Progenitor cell of endocrine pancreas (in vitro differentiated cells): ENCODE measurements around the gene PPP2R2B. TPM values are rescaled to one million over a fixed set of nuclear protein-coding genes. Genes with fewer than 3 reads are reported as not detected.

Experiments used
- DNase-seq: peaks from one replicate; pipeline ENCODE4 v3.0.0; 2021; ENCODE audit warnings: low spot score; ENCODE audit not compliant: unreplicated experiment
- H3K27ac Mint-ChIP-seq: 2 replicates; pipeline ENCODE4 v1.8.0; 2021; ENCODE audit warnings: mild to moderate bottlenecking, moderate library complexity, mixed read lengths
- H3K27me3 Mint-ChIP-seq: 2 replicates; pipeline ENCODE4 v1.8.0; 2021; ENCODE audit warnings: mixed read lengths
- H3K36me3 Mint-ChIP-seq: 2 replicates; pipeline ENCODE4 v1.8.0; 2022; ENCODE audit warnings: mixed read lengths; ENCODE audit not compliant: insufficient read depth
- H3K4me1 Mint-ChIP-seq: 2 replicates; pipeline ENCODE4 v1.8.0; 2021; ENCODE audit warnings: low read depth, mixed read lengths
- H3K4me3 Mint-ChIP-seq: 2 replicates; pipeline ENCODE4 v1.8.0; 2021; ENCODE audit warnings: low read depth, mild to moderate bottlenecking, moderate library complexity, mixed read lengths
- H3K9me3 Mint-ChIP-seq: 2 replicates; pipeline ENCODE4 v1.8.0; 2021; ENCODE audit warnings: low read depth, mixed read lengths
- total RNA-seq: library from RNA; stranded (reverse); gene quantifications from 2 replicates; pipeline ENCODE4 v1.2.1, GENCODE V29; 2021
- TF ChIP-seq, protein P1 (sequence below): fragments of 200-600 bp; sonication (generic); IDR thresholded peaks from one replicate; pipeline ENCODE4 v1.5.0; 2021; ENCODE audit warnings: antibody characterized with exemption, mild to moderate bottlenecking; ENCODE audit not compliant: unreplicated experiment

PPP2R2B gene
- total RNA-seq, 1 donor from 2014 or later = 1.8 TPM

DNA sequence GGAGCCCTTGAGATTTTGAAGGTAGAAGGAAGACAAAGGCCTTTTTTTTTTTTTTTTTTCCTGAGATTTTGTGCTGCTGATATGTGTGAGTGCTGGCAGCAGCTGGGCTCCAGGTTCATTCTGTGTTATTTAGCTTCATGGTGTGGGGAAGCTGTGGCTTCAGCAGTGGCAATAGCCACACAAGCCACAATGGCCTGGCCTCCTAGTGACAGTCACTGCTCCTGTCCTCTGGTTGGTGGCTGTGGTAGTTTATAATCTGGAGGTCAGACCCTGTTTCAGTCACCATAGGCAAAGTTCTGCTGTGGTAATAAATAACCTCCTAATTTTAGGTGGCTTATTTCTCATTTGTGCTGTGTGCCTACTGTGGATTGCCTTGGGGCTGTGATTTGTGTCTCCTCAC is 334.3 kb downstream of the PPP2R2B start:
- Mint-ChIP-seq H3K4me3 (no peak overlapping the region), H3K36me3 (no peaks in the 10 kb centered on the region), H3K4me1 (peaks cover 2% of the 10 kb centered on the region), H3K27me3 (peaks cover 17% of the 10 kb centered on the region), H3K9me3 (no peaks in the 10 kb centered on the region), H3K27ac (no peak overlapping the region)
- no peak for DNase-seq
- TF ChIP-seq, protein P1, sequence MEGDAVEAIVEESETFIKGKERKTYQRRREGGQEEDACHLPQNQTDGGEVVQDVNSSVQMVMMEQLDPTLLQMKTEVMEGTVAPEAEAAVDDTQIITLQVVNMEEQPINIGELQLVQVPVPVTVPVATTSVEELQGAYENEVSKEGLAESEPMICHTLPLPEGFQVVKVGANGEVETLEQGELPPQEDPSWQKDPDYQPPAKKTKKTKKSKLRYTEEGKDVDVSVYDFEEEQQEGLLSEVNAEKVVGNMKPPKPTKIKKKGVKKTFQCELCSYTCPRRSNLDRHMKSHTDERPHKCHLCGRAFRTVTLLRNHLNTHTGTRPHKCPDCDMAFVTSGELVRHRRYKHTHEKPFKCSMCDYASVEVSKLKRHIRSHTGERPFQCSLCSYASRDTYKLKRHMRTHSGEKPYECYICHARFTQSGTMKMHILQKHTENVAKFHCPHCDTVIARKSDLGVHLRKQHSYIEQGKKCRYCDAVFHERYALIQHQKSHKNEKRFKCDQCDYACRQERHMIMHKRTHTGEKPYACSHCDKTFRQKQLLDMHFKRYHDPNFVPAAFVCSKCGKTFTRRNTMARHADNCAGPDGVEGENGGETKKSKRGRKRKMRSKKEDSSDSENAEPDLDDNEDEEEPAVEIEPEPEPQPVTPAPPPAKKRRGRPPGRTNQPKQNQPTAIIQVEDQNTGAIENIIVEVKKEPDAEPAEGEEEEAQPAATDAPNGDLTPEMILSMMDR = no peak

DNA sequence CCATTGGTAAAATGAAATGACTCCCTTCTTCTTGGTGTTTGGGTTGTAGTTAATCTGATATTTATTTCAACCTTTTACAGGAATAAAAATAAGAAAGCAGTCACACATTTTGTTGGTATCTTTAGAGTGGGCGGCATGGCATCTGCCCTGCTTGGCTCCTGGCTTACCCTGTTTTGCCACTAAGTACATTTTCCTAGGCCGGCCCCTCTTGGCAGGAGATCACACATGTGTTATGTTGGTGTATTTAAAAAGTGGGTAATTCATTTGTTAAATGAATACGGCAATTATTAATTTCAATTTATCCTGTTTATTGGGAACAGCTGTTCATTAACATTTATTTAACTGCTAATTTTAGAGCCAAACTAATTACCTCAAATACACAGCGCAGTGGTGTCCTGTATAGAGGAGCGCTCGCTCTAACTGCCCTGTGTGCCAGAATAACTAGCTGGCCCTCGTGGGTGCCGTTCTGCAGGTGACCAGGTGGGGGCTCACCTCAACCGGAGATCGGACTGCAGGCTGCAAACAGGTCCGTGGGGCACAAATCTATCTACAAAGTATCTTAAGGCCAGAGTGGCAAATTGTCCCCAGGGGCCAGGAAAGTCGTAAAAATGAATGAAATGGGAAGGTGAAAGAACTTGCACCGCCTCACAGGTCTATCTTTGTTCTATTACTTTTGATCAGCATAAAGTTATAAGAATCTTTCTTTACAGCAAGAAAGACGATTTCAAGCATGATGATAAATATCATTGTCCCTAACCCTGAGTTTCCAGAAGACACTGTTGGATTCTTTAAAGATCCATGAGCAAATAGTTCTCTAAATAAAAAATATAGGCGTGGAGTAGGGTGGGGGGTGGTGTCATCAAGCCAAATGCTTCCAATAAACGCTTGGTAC is 336.4 kb downstream of the PPP2R2B start:
- peak; percentile 72 for DNase-seq
- Mint-ChIP-seq H3K27ac (no peak overlapping the region), H3K36me3 (no peaks in the 10 kb centered on the region), H3K27me3 (peaks cover 10% of the 10 kb centered on the region), H3K9me3 (no peaks in the 10 kb centered on the region), H3K4me3 (no peak overlapping the region), H3K4me1 (peaks cover 2% of the 10 kb centered on the region)
- TF ChIP-seq, protein P1 = peak; percentile 95

DNA sequence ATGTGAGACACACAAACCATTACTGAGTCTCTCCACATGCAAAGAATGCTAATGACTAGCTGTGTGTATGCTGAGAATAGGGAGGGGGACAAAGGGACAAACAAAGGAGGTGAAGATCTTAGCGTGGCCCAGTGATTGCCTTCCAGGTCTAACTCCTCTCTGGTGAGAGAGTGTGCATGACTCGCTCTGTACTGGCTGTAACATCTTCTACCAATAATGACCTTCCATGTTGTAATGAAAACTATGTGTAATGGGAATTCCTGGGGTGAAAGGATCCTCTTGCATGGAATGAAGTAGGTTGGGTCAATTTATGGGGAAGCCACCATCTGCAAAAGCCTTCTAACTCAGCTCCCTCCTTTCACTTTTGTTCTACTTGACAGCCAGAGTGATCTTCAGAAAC is 338.1 kb downstream of the PPP2R2B start:
- Mint-ChIP-seq H3K9me3 (no peaks in the 10 kb centered on the region), H3K36me3 (no peaks in the 10 kb centered on the region), H3K4me3 (no peak overlapping the region), H3K4me1 (peaks cover 2% of the 10 kb centered on the region), H3K27me3 (peaks cover 7% of the 10 kb centered on the region), H3K27ac (no peak overlapping the region)
- TF ChIP-seq, protein P1 = no peak
- no peak for DNase-seq

DNA sequence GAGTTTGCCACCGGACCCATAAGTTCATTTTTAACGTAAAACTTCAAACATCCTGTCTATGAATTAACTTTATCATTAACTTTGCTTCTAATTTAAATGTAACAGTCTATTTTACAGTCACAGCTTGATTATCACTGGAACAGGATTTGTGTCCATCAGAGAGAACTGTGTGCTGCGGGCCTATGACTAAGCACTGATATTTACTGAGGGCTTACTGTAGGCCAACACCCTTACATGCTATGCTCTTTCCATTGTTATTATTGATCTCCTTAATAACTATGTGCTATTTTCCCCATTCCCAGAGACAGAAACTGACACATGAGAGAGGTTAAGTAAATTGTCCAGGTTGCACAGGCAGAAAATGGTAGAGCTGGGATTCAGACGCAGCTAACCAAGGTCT is 338.6 kb downstream of the PPP2R2B start:
- Mint-ChIP-seq H3K27ac (no peak overlapping the region), H3K4me1 (peaks cover 2% of the 10 kb centered on the region), H3K27me3 (peaks cover 7% of the 10 kb centered on the region), H3K4me3 (no peak overlapping the region), H3K9me3 (no peaks in the 10 kb centered on the region), H3K36me3 (no peaks in the 10 kb centered on the region)
- TF ChIP-seq, protein P1 = no peak
- no peak for DNase-seq

DNA sequence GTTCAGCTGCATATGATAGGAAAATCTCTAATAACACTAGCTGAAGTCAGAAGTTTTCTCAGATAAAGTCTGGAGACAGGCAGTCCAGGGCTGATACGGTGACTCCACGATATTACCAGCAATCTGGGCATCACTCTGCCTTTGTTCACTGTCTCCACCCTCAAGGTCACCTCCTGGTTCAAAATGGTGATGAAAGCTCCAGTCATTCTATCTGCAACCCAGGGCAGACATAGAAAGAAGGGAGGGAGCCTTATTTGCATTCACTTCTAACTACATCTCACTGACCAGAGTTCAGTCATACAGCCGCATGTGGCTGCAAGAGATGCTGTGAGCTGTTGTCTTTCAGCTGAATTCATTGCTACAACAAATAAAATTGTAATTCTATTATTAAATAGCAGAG is 340.1 kb downstream of the PPP2R2B start:
- no peaks in the 10 kb centered on the region for H3K36me3 Mint-ChIP-seq
- H3K4me3 Mint-ChIP-seq = no peak overlapping the region
- no peaks in the 10 kb centered on the region for H3K9me3 Mint-ChIP-seq
- peaks cover 4% of the 10 kb centered on the region for H3K4me1 Mint-ChIP-seq
- peaks cover 7% of the 10 kb centered on the region for H3K27me3 Mint-ChIP-seq
- no peak overlapping the region for H3K27ac Mint-ChIP-seq
- DNase-seq = no peak
- TF ChIP-seq, protein P1 = no peak
